GM12878 (cell line): Measurements from ENCODE around the gene EPHA10.

Experiments used
- CTCF ChIP-seq, 3 experiments: IDR thresholded peaks in 2 of 3; conservative IDR thresholded peaks in 1 of 3; 2 replicates each; pipeline ENCODE4 v1.5.1; 2011; ENCODE audit warnings: low read depth in 3 of 3, low read length in 3 of 3, mild to moderate bottlenecking in 3 of 3, control low read depth in 2 of 3, moderate library complexity in 2 of 3, inconsistent platforms in 1 of 3, mixed read lengths in 1 of 3; ENCODE audit not compliant: control insufficient read depth in 2 of 3, insufficient read depth in 1 of 3; ENCODE audit errors: extremely low read depth in 1 of 3
- GABPA ChIP-seq: IDR thresholded peaks from 2 replicates; pipeline ENCODE4 v1.6.1; 2014; ENCODE audit warnings: antibody characterized with exemption, low read depth, mild to moderate bottlenecking, inconsistent platforms
- NFYB ChIP-seq: IDR thresholded peaks from 2 replicates; pipeline ENCODE4 v1.6.1; 2011; ENCODE audit warnings: low read depth, mild to moderate bottlenecking, low read length, improper control_type of control experiment, moderate library complexity; ENCODE audit not compliant: insufficient read depth
- POLR2A ChIP-seq: IDR thresholded peaks from 2 replicates; pipeline ENCODE4 v1.6.1; 2011; ENCODE audit warnings: low read depth, mild to moderate bottlenecking, low read length
- RB1 ChIP-seq: fragments of 450-650 bp; formaldehyde crosslinking; IDR thresholded peaks from 2 replicates; pipeline ENCODE4 v1.6.1; 2017; ENCODE audit warnings: mild to moderate bottlenecking, borderline replicate concordance
- RFX5 ChIP-seq: IDR thresholded peaks from 2 replicates; pipeline ENCODE4 v1.6.1; 2011; ENCODE audit warnings: low read depth, low read length, improper control_type of control experiment
- USF2 ChIP-seq: IDR thresholded peaks from 2 replicates; pipeline ENCODE4 v1.6.1; 2011; ENCODE audit warnings: low read depth, low read length, improper control_type of control experiment, borderline replicate concordance
- ZBTB33 ChIP-seq: fragments of 450-650 bp; IDR thresholded peaks from 2 replicates; pipeline ENCODE4 v1.6.1; 2017; ENCODE audit warnings: mild to moderate bottlenecking

- TF ChIP-seq USF2, result no peak
- TF ChIP-seq RFX5, result no peak
- no peak for TF ChIP-seq GABPA
- no peak for TF ChIP-seq ZBTB33
- TF ChIP-seq RB1, result no peak
- no peak for TF ChIP-seq POLR2A
- no peak for TF ChIP-seq NFYB
- no peak for TF ChIP-seq CTCF (IDR thresholded peaks at IDR 0.05 in 2 of 3, conservative IDR thresholded peaks at IDR 0.05 in 1 of 3; ENCODE audit: control insufficient read depth in 2 of 3, extremely low read depth in 1 of 3, insufficient read depth in 1 of 3, low read depth in 3 of 3, low read length in 3 of 3)
These were observed 33.5 kb downstream of the EPHA10 start for GRCh38 chr1:37731312-37732019.
